GM23338 (cell line): ENCODE results near the gene RAPGEF4.

Source experiments
- CTCF ChIP-seq, 2 experiments: fragments of 200-600 bp in 1 of 2; sonication (generic) in 1 of 2; conservative IDR thresholded peaks; 2 replicates each; pipeline versions ENCODE4 v1.5.1 to v1.6.1; 2016 to 2017; ENCODE audit warnings: antibody characterized with exemption in 2 of 2, low read depth in 2 of 2, mild to moderate bottlenecking in 2 of 2, moderate library complexity in 1 of 2
- EZH2 ChIP-seq: fragments of 200-600 bp; sonication (generic); IDR thresholded peaks from one replicate; pipeline ENCODE4 v1.8.0; 2017; ENCODE audit warnings: antibody characterized with exemption, mild to moderate bottlenecking, low read depth; ENCODE audit not compliant: unreplicated experiment
- EZH2phosphoT487 ChIP-seq: fragments of 200-600 bp; sonication (generic); IDR thresholded peaks from one replicate; pipeline ENCODE4 v1.8.1; 2018; ENCODE audit warnings: antibody characterized with exemption; ENCODE audit not compliant: unreplicated experiment

DNA sequence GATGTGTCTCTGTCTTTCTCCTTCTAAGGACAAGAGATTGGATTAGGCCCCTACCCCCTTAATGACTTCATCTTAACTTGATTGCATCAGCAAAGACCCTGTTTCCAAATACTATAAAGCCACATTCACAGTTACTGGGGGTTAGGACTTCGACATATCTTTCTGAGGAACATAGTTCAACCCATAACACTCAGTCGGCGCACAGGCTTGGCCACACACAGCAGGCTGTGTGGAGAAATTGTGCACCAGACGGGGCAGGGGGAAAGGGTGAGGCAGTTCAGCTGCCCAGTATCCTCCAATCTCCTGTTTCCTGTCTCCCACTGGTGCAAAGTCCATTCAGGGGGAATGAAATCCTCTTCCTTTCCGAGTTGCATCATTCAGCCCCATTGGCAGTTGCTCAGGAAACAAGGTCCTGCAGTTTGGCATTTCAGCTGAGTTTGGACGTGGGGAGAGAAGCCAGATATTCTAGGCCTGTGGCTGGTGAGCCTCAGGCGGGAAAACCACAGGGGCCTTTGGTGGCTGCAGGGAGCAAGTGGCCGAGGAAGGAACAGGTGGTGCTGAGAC is 9.4 kb upstream of the RAPGEF4 start:
- TF ChIP-seq CTCF (conservative IDR thresholded peaks at IDR 0.05; ENCODE audit: low read depth in 2 of 2), result no peak
- TF ChIP-seq EZH2phosphoT487, result no peak
- no peak for TF ChIP-seq EZH2
